Right lung (tissue), 5 donors: ENCODE data around the gene SREK1. TPM values are rescaled to one million over a fixed set of nuclear protein-coding genes. Genes with fewer than 3 reads are reported as not detected.

ENCODE experiments used
- DNase-seq, 2 donors: peaks; one replicate each; pipeline ENCODE4 v3.0.0-alpha.2; 2013
- polyA plus RNA-seq, 5 donors: library from polyadenylated mRNA; unstranded; fragments of 120-200 nt; gene quantifications; one replicate each; pipeline versions ENCODE4 v1.2.1 to v1.2.3, GENCODE V29; 2013; ENCODE audit warnings: inconsistent platforms in 1 of 5, low replicate concordance in 1 of 5; ENCODE audit not compliant: insufficient read length in 5 of 5, insufficient read depth in 1 of 5

SREK1 gene
- polyA plus RNA-seq, 5 donors = 112 to 192 (median 187) TPM

DNA sequence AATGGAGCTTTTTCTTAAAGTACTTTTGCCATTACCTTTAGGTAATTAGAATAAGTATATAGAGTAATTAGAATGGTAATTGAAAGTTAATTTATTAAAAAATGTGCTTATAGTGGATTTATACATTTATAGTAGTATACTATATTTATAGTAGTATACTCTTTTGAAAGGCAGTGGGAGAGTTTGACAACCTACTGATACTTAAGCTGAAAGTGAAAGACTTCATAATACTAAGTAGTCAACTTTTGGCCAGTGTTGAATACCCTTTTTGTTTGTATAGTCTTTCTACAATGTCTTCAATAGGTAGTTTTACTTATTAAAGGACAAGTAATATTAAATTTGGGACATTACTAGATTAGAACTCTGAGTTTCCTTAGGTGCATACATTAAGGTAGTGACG is 12.9 kb downstream of the SREK1 start:
- no peak for DNase-seq

DNA sequence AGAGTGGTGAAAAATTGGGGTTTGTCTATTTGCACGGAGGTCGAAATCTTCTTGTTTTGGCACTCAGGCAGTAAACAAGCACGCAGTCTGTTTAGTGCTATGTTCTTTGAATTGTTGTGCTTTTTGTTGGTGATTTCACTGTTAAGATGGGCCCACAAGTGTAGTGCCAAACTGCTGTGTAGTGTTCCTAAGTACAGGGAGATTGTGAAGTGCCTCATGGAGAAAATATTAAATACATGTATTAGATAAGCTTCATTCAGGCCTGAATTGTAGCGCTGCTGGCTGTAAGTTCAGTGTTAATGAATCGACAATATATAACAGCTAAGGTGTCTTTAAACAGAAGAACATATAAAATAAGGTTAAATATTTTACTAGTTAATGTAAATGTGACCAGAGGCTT is 17.3 kb downstream of the SREK1 start:
- no peak for DNase-seq

DNA sequence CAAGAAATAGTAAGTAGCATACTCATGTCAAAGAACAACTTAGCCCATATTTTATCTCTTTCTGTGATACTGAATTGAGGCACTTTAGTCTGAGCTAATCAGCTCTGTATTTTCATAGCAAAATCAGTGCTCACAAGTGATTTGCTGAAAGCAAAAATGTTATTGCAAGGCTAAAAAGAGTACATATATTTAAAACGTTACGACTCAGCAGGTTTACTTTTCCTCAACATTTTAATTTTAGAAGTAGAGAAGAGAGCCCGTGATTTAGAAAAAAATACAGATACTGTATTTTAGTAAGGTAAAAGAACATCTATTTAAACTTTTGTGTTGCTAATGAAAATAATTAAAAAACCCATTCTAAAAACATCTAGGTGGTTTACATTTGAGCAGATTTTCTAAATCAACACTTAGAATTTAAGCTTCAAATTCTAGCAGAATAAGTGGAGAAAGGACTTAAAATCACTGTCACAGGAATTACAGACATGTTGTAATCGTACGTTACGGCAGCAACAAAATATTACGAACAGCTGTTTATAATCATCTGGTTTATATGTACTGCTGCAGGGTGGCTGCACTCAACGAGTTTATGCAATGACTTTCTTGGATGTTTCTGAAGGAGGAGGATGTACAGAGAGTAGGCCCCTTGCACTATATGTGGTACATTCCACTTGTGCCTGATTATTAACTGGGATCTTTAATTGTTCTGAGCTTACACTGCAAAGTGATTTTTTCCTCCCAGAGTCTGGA is 20.1 kb downstream of the SREK1 start:
- peak; percentile 49 to 53 for DNase-seq

DNA sequence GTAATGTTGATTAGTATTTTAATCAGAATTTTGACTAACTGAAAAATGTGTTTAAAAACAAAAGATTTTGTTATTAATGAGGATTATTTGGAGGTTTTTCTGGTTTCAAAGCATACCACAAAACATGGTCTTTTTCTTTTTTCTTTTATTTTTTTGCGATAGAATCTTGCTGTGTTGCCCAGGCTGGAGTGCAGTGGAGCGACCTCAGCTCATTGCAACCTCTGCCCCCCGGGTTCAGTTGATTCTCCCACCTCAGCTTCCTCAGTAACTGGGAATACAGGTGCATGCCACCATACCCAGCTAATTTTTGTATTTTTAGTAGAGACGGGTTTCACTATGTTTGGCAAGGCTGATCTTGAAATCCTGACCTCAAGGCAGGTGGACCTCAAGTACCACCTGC is 24.1 kb downstream of the SREK1 start:
- DNase-seq = no peak

DNA sequence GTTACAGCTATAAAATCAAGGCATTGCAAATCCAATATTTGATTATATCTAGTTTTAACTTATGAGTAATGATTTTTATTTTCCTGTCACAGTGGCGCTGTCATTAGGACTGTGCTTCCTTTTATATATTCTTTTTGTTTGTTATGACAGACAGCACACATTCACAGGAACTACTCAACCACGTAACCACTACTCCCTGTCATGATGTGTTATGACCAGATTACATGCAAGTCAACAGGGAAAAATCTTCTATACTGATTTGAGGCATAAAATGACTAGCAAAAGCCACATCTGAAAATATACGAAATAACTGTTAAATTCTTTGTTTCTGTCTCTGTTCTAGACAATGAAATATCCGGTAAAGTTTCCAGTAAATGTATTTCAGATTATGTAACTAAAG is 25.4 kb downstream of the SREK1 start:
- no peak for DNase-seq

DNA sequence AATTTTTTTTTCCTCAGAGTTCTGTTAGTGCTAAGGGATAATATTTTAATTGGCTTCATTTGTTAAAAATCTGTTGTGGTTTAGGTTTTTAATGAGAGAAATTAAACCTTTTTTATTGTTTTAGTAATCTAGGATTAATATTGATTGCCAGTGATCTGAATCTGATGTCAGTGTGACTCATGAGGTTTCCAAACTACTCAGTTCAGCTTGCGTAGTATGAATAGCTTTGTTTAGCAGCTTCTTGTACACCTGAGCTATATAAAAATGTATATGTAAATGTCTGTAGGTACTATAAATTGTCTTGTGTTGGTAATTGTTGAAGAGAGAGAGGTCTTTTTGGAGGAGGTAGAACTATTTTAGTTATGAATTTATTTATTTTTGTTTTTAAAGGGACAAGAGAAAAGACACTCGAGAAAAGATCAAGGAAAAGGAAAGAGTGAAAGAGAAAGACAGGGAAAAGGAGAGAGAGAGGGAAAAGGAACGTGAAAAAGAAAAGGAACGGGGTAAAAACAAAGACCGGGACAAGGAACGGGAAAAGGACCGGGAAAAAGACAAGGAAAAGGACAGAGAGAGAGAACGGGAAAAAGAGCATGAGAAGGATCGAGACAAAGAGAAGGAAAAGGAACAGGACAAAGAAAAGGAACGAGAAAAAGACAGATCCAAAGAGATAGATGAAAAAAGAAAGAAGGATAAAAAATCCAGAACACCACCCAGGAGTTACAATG is 26.3 kb downstream of the SREK1 start:
- DNase-seq = no peak

DNA sequence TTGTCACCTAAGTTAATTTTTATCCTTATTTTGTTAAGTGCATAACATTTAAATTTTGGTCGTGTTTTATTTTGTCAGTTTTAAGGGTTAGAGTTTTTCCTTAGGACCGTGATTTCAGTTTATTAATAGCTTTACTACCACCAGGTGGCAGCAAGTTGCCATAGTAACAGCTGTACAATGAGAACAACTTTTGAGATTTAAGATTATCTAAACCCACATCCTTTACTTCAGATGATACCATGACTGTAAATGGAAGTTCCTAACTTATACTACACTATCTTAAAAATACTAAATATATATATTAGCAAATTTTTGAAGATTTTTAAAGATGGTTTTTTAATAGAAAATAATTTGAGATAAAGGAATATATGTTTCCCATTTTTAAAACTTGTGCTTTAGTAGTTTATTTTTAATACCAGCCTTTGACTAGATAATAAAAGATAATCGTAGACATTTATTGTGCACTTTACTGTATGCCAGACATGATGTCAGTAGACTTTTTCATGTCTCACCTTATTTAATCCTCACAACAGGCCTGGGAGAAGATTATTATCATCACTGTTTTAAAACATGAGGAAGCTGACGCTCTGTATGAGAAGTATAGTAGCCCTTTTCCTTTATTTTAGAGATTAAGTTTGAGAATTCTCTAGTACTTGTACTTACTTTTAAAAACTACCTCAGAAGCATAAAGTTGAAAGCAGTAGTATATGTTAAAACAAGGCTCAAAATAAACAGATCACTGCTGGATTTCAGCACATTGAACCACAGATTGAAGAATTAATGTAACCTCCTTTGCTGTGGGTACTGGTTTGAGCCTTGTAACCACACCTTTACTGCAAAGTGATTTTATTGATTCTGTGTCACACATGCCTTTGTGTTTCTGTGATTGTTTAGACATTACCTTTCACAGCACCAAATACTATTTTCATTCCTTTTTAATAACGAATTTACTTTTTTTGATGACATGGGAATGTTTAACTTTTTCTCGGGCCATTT is 27.5 kb downstream of the SREK1 start:
- no peak for DNase-seq

DNA sequence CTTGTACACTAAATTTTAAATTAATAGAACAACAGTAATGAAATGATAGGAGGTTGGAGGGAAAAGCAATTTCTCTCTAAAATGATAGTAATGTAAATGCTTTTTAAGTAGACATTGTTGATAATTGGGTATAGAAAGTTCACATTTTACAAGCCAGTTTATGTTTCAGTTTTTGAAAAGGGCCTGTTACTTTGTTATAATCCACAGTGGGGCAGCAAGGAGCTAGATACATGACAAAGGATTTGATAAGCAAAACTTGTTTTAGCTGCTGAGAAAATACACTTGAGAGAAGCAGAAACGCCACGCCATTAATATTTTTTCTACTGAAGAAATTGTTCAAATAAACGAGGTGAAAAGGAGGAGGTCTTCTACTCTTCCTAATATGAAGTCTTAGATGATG is 30.2 kb downstream of the SREK1 start:
- peak in 1 of 2 donors; percentile 17 for DNase-seq

DNA sequence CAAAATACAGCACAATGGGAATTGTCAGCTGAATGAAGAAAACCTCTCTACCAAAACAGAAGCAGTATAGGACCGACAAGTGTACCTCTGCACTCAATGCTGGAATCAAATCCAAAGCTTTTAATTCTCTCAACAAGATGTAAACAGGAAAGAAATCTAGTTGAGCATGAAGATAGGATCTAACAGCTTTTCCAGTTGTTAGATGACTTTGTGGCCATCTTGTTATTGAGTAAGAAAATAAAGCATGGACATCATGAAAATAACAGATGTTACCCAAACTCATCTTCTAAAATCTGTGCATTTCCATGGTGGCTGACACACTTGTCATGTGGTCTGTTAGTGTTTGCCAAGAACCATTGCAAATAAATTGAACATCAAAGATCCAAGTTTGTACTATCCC is 34.7 kb downstream of the SREK1 start:
- DNase-seq = no peak

DNA sequence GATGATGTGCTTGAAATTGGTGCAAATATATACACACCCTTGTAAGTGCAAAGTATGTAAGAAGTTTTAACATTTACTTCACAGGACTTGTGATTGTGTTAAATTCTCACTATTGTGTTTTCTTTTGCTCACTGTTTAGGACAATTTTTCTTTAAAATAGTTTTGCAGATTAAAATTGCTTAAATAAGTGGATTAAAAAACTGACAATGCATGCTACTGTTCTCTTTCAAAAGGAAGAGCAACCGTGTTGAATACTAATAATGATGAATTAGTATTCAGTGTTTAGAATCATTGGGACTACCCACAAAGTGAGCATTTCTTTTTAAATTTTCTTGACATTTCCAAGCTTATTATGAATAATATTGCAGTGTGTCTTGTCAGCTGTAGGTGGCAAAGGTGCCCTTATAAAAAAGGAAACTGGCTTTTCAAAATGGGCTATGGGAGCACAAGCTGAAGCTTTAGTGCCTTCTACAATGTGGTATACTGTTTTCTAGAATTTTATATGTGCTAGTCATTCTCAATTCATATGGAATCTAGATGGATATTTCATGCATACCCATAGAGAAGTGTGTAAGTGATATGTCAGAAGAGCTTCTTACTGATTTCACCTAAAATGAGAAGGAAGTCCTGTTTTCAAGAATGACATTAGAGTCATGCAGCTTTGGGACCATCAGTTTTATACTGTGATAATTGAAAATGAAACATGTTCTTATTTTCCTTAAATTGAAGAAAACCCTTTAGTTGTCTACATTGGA is 35.4 kb downstream of the SREK1 start:
- no peak for DNase-seq

DNA sequence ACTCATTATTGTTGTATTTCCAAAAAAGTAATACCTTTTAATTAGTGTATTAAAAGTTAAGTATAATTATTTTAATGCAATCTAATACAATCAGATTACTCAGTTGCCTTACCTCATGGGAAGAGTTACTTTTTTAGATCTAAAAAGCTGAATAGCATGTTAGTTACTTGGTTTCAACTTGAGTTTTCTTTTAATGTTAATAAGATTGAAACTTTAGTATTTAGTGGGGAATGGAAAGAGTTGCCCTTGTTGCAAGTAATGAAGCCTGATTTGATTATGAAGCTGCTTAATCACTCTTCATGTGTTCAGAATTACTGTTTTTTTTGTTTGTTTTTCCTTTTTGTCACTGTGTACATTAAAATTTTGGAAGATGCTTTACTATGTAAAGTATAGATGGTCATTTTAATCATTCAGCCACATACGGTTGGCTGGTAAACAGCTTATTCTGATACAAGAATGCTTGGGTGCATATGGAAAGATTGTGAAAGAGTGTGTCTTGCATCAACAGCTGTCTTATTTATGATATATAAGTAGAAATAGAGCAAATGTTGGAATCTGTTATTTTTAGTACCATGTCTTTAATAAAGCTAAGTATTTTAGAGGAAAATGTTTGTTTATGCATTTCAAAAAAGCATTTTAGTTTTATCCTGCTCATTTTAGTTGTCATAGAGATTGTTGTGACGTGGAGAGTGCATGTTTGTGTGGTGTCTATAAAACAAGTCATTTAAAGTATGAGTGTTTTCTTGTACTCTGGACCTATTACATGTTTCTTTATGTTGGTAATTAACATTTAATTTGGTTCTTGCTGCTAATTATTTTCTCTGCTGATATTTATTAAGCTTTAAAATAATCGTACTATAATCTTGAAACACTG is 36.4 kb downstream of the SREK1 start:
- peak; percentile 64 to 74 for DNase-seq

DNA sequence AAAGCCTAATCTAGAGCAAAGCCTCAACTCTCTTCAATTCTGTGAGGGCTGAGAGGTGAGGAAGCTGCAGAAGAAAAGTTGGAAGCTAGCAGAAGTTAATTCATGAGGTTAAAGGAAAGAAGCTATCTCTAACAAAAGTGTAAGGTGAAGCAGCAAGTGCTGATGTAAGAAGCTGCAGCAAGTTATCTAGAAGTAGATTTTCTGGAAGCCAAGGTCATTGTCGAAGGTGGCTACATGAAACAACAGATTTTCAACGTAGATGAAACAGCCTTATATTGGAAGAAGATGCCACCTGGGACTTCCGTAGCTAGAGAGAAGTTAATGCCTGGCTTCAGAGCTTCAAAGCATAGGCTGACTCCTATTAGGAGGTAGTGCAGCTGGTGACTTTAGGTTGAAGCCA is 42.0 kb downstream of the SREK1 start:
- DNase-seq = no peak

DNA sequence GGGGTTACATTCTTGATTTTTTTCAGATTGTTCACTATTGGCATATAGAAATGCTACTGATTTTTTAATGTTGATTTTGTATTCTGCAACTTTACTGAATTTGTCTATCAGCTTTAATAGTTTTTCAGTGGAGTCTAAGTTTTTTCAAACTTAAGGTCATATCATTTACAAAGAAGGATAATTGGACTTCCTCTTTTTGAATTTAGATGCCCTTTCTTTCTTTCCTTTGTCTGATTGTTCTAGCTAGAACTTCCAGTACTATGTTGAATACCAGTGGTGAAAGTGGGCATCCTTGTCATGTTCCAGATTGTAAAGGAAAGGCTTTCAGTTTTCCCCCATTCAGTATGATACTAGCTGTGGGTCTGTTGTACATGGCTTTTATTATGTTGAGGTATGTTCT is 49.3 kb downstream of the SREK1 start:
- no peak for DNase-seq

DNA sequence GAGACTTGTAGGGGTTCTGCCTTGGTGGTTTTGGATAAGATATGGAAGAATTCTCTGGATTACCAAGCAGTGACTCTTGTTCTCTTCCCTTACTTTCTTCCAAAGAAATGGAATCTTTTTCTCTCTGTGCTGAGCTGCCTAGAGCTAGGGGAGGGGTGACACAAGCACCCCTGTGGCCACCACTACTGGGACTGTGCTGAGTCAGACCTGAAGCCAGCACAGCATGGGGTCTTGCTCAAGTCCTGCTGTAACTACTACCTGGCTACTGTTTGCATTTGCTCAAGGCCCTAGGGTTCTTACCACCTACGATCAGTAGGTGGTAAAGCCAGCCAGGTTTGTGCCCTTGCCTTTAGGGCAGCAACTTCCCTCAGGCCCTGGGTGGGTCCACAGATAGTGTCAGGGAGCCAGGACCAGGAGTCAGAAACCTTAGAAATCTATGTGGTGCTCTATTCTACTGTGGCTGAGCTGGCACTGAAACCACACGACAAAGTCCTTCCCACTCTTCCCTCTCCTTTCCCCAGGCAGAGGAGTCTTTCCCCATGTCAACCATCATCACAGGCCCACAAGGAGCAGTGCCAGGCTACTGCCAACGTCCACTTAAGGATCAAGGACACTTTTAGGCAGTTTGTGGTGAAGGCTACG is 53.8 kb downstream of the SREK1 start:
- DNase-seq = no peak

DNA sequence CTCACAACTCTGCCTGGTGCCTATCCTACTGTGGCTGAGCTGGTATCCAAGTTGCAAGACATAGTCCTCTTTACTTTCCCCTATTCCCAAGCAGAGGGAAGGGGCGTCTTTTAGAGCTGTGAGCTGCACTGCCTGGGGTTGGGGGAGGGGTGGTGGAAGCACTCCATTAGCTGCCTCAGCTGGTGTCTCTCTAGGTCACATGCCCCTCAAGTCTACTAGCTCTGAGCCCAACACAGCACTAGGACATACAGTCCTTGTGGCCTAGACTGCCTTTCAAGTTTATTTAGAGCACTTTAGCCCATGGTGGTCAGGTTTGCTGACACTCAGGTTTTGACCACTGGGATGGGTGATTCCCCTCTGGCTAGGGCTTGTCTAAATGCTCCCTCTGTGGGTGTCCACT is 54.7 kb downstream of the SREK1 start:
- no peak for DNase-seq

DNA sequence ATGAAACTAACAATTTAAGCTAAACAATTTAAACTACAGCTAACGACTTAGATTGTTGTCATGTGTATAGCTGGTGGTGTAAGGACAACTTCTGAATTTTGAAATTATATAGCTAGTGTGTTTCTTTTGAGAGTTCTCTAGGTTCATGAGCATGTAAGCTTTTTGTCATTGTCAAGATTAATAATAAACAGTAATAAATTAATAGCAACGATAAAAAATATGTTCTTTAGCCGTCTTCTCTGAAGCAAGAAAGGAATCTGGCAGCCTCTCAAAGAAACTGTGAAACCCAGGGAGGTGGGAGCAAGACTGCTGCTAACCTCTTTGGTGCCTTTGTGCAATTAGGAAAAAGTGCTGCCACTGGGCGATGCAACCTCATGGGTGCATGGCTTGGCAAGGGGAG is 59.4 kb downstream of the SREK1 start:
- no peak for DNase-seq

DNA sequence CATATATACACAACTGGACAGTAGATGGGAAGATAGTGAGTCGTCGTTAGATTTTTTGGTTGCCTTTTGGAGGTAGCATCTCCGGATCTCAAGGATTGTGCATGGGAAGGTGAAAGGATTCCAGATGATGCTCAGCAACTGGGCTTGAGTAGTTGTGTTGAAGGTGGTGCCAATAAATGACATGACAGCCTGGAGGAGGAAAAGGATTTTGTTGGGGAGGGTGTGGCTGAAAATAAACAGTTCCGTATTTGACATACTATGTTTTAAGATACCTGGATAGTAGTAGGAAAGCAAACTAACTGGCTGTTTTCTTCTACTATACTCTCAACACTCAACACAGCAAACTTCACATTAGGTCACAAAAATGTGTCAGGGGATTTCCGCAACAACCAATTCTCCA is 62.4 kb downstream of the SREK1 start:
- DNase-seq = no peak

DNA sequence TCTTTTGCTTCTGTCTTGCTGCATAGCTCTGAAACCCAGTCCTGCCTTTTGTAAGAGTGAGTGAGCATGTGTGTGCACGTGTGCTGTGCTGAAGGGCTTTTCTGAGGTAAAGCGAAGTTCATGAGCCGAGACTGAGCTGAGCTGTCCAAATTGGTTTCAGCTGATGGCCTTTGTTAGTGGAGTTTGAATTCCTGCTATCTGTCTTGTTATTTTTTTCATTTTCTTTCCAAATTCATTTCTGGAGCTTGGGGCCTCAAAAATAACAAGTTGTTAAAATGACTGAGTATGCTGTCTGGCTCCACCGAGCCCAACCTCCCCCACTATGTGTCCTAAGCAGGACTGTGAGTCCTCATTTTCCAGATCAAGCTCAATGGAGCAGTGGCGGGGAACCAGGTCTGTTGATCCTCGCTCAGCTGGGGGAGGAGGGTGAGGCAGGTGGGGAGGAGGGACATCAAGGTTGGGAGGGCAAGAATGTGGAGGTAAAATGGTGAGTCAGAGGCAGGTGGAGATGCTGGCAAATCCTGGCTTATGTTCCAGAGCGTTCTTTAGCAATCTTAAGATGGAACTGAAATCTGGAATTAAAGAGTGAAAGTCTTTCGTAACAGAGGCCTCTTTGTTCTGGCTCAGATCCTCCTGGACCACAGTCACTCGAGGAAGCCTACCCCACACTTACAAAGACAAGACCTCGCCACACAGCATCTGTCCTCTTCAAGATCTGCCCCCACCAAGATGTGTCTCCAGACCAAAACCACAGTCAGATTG is 63.9 kb downstream of the SREK1 start:
- no peak for DNase-seq

DNA sequence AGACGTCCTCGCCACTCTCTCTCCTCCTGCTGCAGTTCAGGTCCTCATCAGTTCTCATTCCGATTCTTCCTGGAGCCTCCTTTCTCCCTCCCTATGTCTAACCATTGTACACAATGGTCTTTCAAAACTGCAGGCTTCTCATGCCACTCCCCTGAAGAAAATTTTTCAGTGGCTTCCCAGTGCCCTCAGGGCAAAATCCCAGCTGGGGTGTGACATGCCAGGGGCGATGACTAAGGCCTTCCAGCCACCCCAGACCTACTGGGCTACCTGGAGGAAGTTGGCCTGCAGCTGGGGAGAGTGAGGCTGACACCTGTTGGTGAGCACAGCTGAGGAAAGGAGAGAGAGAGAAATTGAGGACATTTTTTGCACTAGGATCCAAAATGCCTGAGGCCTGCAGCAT is 65.2 kb downstream of the SREK1 start:
- no peak for DNase-seq
